ENCODE data around the gene ABI2.
"Not testable (repeated sequence)": the region's sequence is repeated elsewhere in the genome, so short reads cannot be mapped to it uniquely, and the experiment has no call there.

Gene ABI2

GRCh38 chr2:203429643-203430042 lies 101.4 kb downstream of the ABI2 start:
- DNase-seq (ENCODE audit: low read depth): not testable (repeated sequence)

DNA sequence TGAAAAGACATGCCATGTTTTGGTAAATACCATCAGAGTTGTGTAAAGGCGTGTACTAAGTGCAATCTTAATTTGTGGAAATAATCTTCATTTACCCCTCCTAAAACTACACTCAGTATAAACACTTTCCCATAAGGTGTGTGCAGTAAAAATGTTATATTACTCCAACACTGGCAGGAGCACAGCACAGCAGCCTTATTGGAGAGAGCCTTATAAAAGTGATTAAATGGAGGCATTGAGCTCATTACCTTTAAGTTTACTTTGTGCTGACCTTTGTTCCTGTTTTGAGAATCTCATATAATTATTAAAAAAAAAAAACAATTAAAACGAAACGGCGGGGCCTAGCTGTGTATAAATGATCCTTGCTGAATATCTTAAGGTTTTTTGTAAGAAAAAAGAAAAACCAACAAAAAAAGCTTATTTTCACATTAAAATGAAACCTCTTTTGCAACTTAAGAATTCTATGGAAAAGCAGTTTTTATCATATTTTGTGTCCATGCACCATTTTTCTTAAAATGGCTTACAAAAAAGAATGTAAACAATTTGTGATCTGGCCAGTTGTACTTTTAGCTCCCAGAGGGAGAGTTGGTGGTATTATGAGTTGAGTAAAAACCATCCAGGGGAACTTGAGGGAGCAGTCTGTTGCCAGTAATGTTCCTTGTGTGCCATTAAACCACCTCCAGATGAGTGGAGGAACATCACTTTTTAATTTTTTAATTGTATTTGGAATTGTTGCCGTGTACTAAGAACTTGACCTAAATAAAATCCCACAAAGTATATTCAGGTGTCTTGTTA lies 103.4 kb downstream of the ABI2 start:
- no peak for DNase-seq (ENCODE audit: low read depth)

GRCh38 chr2:203432811-203433210 lies 104.6 kb downstream of the ABI2 start:
- no peak for DNase-seq (ENCODE audit: low read depth)

DNA sequence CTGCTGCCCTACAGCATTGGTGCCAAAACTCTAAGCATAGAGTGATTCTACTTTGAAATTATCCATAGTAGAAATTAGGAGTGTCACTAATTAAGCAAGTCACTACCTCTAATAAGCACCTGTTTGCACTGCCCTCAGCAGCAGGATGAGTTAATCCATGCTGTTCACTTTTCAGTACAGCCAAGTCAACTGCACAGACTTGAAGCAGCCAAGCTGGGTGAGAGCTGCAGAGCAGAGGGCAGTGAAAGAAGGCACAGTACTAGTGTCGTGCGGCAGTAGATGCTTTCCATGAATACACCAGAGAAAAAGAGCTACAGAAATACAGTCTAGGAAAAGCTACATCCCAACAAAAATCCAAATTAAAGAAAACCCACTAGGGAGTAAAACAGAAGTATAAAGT lies 108.3 kb downstream of the ABI2 start:
- no peak for DNase-seq (ENCODE audit: low read depth)

DNA sequence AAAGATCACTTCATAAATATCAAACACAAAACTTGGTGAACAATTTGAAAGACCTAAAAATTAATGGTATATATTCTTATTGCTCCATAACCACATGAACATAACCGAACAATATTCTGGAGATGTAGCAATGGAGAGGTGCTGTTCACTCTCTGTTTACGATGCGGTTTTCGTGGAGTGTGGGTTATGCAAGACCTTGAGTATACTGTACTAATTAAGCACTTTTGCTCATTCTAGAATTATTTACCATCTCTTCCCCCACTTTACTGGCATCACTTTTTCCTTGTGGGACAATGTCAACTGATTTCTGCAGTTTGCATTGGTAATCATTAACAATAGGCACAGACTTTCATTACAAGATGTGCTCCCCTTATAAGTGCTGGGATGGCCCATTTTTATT lies 109.3 kb downstream of the ABI2 start:
- DNase-seq (ENCODE audit: low read depth): no peak

- no peak for DNase-seq (ENCODE audit: low read depth)
These were observed 110.3 kb downstream of the ABI2 start for GRCh38 chr2:203438528-203438927.

DNA sequence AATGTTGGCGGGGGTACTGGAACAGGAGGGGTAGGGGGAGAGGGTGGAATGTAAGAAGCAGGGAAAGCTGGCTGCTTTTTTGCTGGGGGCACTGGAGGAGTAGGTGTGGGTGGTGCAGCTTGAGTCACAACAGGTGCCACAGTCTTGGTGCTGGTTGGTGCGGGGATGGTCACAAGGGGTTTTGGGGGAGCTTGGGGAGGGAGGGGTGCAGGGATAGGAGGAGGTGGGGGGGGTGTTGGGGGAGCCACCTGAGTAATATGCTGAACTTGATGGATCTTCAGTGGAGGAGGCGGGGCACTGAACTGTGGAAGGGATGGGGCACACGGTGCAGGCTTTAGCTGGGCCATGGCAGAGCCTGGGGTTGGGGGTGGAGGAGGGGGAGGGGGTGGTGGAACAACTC lies 112.5 kb downstream of the ABI2 start:
- DNase-seq (ENCODE audit: low read depth): no peak

DNA sequence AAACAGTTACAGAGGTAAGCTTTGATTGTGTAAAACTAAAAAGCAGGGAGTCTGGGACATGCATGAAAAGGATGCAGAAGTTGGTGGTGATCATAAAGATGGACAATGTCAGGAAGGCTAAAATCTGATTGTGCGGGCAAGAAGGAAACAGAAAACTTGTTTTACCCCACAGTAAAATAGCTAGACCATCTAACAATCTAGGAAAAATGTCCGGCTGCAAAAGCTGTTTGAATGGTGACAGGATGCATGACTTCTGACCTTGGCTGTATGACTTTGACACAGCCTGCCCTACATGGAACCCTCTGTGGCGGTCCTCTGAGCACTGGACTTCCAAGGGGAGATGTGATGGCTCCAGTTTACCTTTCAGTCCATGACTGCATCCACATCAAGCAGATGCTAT lies 113.3 kb downstream of the ABI2 start:
- no peak for DNase-seq (ENCODE audit: low read depth)

DNA sequence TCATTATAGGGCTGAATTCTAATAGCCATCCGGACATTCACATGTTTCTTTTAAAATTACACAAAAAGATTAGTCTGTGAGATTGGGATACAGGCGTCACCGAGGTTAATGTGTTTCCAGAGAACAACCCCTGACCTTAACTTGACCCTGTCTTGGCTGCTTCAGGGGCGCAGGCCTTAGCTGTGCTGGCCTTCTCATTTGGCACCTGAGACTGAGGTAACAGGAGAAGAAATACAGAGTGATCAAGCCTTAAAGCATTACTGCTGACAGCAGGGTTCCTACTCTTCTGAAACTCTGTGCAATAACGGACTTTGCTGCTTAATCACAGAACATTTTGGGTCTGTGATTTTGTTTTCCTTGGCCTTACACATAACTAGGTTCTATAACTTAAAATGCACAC lies 114.3 kb downstream of the ABI2 start:
- DNase-seq (ENCODE audit: low read depth): no peak

GRCh38 chr2:203444738-203445137 lies 116.5 kb downstream of the ABI2 start:
- DNase-seq (ENCODE audit: low read depth): no peak

- DNase-seq (ENCODE audit: low read depth): no peak
These were observed 117.9 kb downstream of the ABI2 start for GRCh38 chr2:203446071-203446481.

- DNase-seq (ENCODE audit: low read depth): no peak
These were observed 118.6 kb downstream of the ABI2 start for GRCh38 chr2:203446780-203447179.

DNA sequence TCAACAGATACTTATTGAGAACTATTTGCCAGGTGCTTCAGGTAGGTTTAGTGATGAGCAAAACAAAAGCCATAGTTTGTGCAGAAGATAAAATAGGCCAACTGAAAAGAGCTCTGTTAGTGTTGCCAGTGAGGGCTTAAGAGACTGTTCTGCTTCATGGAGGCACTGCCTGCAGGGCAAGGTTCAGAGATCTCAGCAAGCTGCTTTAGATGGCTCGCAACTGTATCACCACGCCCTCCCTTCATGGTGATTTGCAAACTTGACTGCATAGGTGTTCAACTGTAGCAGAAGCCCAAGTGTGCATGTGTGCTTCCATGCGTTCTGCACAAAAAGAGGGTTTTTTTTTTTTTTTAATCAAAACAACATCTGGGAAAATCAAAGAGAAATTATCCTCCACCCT lies 122.4 kb downstream of the ABI2 start:
- no peak for DNase-seq (ENCODE audit: low read depth)

DNA sequence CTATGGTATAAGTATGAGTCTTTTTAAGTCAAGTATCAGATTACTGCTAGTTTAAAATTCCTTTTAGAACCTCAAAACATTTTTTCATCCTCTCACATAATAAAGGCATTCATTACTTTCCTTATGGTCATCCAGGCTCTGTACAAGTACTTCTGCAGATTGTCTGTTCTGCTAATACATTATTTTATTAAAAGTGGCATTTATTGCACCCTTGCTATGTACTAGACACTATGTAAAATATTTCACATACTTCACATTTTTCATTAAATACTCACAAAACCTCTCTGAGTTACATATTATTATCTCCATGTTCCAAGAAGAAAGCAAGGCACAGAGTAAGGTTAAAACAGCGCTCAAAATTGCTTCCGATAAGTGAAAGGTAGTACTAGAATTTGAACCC lies 122.8 kb downstream of the ABI2 start:
- no peak for DNase-seq (ENCODE audit: low read depth)

DNA sequence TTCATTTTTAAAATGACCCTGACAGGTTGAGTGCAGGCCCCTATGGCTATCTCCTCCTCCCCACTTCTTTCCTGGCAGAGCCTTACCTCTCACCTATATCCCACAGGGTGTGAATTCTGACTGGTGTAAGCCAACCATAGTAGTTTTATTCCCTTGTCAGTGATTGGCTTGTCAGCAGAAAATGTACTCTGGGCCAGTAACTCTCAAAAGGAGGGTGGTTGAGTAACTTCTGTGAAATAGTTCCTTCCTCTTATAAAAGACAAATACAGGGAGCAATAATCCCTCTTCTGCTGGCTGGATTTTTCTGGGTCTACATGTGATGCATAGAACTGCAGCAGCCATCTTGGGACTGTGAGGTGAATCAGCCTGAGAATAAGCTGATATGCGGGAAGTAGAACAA lies 123.5 kb downstream of the ABI2 start:
- DNase-seq (ENCODE audit: low read depth): no peak

GRCh38 chr2:203453858-203454451 lies 125.8 kb downstream of the ABI2 start:
- DNase-seq (ENCODE audit: low read depth): peak; percentile 5

DNA sequence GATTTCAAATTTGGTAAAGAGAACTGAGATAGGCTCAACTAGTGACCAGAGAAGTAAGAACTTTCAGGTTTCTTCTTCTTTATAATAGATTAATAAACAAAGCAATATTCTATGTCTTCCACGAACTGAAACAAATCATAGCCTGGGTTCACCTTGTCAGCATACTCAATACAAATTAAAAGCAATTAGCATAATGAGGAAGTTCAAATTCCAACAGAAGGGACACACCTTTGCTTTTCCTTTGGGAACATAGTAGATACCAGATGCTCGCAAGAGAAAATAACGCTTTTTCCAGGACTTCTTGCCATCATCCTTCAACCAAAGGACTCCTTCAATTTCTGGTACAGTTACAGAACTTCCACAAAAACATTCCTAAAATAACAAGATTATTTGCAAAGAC lies 127.0 kb downstream of the ABI2 start:
- no peak for DNase-seq (ENCODE audit: low read depth)

DNA sequence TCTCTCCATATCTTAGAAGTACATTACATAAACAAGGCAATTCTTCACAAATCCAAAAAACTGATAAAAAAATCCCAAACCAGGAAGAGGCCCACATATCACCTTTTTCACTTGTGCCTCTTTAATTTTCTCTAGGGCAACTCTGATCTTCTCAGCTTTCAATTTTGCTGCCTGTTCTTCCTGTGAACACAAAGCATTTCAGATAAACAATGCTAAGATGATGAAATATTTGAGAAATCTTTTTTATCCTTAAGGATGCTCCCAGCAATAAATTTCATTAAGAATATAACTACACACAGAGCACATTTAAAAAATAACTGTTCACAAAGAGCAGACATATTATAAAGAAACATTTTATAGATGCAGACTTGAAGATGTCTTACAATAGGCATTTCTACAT lies 133.6 kb downstream of the ABI2 start:
- DNase-seq (ENCODE audit: low read depth): no peak

- DNase-seq (ENCODE audit: low read depth): no peak
These were observed 134.1 kb downstream of the ABI2 start for GRCh38 chr2:203462308-203462707.

GRCh38 chr2:203463266-203463678 lies 135.1 kb downstream of the ABI2 start:
- DNase-seq (ENCODE audit: low read depth): no peak

GRCh38 chr2:203469546-203469945 lies 141.4 kb downstream of the ABI2 start:
- DNase-seq (ENCODE audit: low read depth): no peak

DNA sequence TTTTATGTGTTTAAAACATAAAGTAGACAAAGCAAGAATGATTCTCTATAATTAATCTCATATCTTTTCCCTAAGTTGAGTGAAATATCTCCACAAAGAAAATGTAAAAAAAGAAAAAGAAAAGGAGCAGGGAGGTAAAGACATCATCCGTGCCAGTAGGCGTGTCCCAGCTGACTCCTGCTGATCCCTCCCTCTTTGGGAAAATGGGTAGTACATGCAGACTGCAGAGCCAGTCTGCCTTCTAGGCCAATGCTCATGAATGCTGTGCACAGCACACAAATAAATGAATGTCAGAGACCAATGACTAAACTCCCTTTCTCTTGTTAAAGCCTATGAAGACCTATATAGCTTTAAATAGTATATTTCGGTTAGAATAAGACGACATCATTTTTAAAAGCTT lies 142.2 kb downstream of the ABI2 start:
- no peak for DNase-seq (ENCODE audit: low read depth)

- no peak for DNase-seq (ENCODE audit: low read depth)
These were observed 143.1 kb downstream of the ABI2 start for GRCh38 chr2:203471323-203471722.

DNA sequence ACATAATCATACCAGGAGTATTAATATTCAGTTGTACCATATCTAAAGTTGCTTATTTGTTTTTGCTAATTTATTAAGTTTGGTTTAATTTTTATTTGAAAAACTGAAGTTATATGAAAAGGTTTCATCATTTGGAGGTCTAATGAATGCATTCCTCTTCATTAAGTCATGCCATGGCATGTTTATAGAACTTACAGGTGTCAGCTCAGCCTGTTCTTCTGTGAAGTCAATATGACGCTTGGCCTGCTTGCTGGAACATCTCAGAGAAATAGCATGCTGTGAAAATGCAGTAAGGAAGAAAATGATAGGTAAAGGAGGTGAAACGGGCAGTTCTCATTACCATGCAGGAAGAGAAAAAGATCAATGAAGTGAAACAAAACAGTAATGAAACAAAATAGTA lies 148.7 kb downstream of the ABI2 start:
- DNase-seq (ENCODE audit: low read depth): no peak
